Ishikawa (cell line): ENCODE results near the gene ZNF804B.

Experiments
- CEBPB ChIP-seq: IDR thresholded peaks from 2 replicates; pipeline ENCODE4 v1.6.1; 2012
- CREB1 ChIP-seq: IDR thresholded peaks from 2 replicates; pipeline ENCODE4 v1.6.1; 2012; ENCODE audit warnings: low read depth
- EGR1 ChIP-seq: IDR thresholded peaks from 2 replicates; pipeline ENCODE4 v1.6.1; 2012
- EP300 ChIP-seq: IDR thresholded peaks from 2 replicates; pipeline ENCODE4 v1.6.1; 2012; ENCODE audit warnings: borderline replicate concordance
- FOXM1 ChIP-seq: IDR thresholded peaks from 2 replicates; pipeline ENCODE4 v1.6.1; 2012; ENCODE audit warnings: low read depth, borderline replicate concordance
- MAX ChIP-seq: IDR thresholded peaks from 2 replicates; pipeline ENCODE4 v1.6.1; 2012
- NFIC ChIP-seq: IDR thresholded peaks from 2 replicates; pipeline ENCODE4 v1.6.1; 2012
- RAD21 ChIP-seq: IDR thresholded peaks from 2 replicates; pipeline ENCODE4 v1.6.1; 2012; ENCODE audit warnings: low read depth
- REST ChIP-seq: IDR thresholded peaks from 2 replicates; pipeline ENCODE4 v1.6.1; 2012; ENCODE audit warnings: low read depth, mild to moderate bottlenecking
- TAF1 ChIP-seq: IDR thresholded peaks from 2 replicates; pipeline ENCODE4 v1.6.1; 2012; ENCODE audit warnings: low read depth, mild to moderate bottlenecking
- TCF12 ChIP-seq: IDR thresholded peaks from 2 replicates; pipeline ENCODE4 v1.6.1; 2012; ENCODE audit warnings: low read depth
- TEAD4 ChIP-seq: IDR thresholded peaks from 2 replicates; pipeline ENCODE4 v1.6.1; 2012
- YY1 ChIP-seq: IDR thresholded peaks from 2 replicates; pipeline ENCODE4 v1.6.1; 2012; ENCODE audit warnings: low read depth
- ZBTB7A ChIP-seq: IDR thresholded peaks from 2 replicates; pipeline ENCODE4 v1.6.1; 2012; ENCODE audit warnings: low read depth
- TF ChIP-seq, protein P1 (sequence below): IDR thresholded peaks from 2 replicates; pipeline ENCODE4 v1.6.1; 2012

ZNF804B gene

GRCh38 chr7:88985295-88985694 lies 225.8 kb downstream of the ZNF804B start:
- TF ChIP-seq EGR1 (no peak), EP300 (no peak), MAX (no peak), FOXM1 (no peak), NFIC (no peak), RAD21 (no peak), CREB1 (no peak), TCF12 (no peak), ZBTB7A (no peak)
- TF ChIP-seq, protein P1, sequence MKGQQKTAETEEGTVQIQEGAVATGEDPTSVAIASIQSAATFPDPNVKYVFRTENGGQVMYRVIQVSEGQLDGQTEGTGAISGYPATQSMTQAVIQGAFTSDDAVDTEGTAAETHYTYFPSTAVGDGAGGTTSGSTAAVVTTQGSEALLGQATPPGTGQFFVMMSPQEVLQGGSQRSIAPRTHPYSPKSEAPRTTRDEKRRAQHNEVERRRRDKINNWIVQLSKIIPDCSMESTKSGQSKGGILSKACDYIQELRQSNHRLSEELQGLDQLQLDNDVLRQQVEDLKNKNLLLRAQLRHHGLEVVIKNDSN, result no peak

DNA sequence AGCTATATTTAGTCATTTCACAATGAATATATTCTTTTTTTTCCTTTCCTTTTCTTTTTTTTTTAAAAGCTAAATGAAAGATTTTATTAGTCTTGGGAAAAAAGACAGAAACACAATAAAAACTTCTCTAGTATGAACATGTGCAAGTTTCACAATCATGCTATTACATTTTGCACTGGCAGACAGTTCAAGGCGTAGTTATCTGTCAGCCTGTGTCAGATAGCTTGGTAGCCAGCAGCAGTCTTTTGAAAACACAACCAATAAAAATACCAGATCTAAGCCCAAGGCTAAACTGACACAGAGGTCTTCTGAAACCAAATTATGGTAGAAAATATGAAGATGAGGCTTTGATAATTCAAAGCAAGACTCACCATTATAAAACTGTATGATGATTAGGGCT lies 241.8 kb downstream of the ZNF804B start:
- TF ChIP-seq TEAD4 (no peak), ZBTB7A (no peak), NFIC (no peak)

DNA sequence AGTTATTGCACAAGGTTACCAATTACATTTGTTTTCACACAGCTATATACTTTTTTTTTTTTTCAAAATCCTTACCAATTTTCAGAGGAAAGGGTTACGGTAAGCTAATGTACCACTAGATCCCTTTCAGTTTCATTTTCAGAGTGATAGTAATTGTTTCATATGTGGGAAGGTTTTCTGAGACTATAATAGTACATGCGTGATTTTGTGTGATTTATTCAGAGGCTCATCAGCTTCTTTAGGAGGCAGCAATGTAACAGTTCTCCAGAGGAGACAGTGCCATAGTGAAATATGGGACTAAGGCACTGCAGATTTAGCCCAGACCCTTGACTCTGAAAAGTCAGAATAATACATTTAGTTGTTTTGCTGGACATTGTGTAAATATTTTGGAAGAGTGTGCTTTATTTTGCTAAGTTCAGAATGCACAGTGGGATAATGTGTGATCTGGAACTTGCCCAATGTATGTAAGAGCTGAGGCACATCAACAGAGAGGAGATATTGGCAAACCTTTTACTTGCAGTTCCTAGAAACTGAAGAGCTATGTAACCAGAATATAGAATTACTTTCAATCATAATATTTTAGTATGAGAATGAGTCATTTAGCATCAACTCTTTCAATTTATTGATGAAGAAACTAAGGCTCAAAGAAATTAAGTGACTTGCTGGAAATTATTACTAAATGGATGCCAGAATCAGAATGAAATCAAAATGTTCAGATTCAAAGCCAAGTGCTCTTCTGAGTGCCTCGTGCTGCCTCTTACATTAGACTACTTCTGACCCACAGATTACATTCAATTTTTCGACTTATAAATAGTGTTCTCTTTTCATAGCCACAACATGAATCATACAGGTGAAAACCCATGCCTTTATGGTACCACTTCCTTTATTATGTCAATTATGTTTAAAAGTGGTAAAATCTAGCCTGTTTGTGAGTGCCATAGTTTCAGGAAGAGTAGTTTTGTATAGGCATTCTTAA lies 243.8 kb downstream of the ZNF804B start:
- TF ChIP-seq EGR1 (no peak), CREB1 (no peak), ZBTB7A (no peak), TAF1 (no peak), MAX (no peak), YY1 (no peak), TCF12 (no peak), RAD21 (no peak), CEBPB (no peak), EP300 (no peak), REST (no peak), FOXM1 (no peak), TEAD4 (no peak), NFIC (no peak)
- TF ChIP-seq, protein P1, result no peak

DNA sequence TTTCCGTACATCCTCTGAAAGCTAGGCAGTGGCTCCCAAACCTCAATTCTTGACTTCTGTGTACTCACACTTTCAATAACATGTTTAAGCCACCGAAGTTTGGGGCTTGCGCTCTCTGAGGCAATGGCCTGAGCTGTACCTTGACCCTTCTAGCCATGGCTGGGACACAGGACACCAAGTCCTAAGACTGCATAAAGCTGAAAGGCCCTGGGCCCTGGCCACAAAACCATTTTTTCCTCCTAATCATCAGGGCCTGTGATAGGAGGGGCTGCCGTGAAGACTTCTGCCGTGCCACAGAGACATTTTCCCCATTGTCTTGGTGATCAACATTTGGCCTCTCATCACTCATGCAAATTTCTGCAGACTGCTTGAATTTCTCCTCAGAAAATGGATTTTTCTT lies 252.5 kb downstream of the ZNF804B start:
- TF ChIP-seq EP300 (no peak), CREB1 (no peak), FOXM1 (no peak), ZBTB7A (no peak), TAF1 (no peak), MAX (no peak), CEBPB (no peak)
- TF ChIP-seq, protein P1, result no peak

- TF ChIP-seq CREB1, result no peak
- no peak for TF ChIP-seq CEBPB
- no peak for TF ChIP-seq ZBTB7A
- TF ChIP-seq NFIC, result no peak
- TF ChIP-seq EGR1, result no peak
- TF ChIP-seq EP300, result no peak
- no peak for TF ChIP-seq TEAD4
- no peak for TF ChIP-seq MAX
- no peak for TF ChIP-seq REST
- TF ChIP-seq TAF1, result no peak
- TF ChIP-seq RAD21, result no peak
- TF ChIP-seq FOXM1, result no peak
- no peak for TF ChIP-seq TCF12
- TF ChIP-seq YY1, result no peak
- TF ChIP-seq, protein P1, result no peak
Measured at GRCh38 chr7:89017695-89018094, 258.2 kb downstream of the ZNF804B start.
